Peyer's patch (tissue), 4 donors: Measurements from ENCODE around the gene ATG4D.

Experiments
- CTCF ChIP-seq, 6 experiments: fragments of 450-650 bp in 4 of 6; fragments of 200-600 bp in 2 of 6; sonication (generic) in 1 of 6; IDR thresholded peaks; one replicate each; pipeline ENCODE4 v1.5.1; 2017 to 2019; ENCODE audit warnings: antibody characterized with exemption in 6 of 6, mild to moderate bottlenecking in 3 of 6, moderate library complexity in 1 of 6
- POLR2A ChIP-seq, 2 donors: fragments of 450-650 bp; IDR thresholded peaks; one replicate each; pipeline ENCODE4 v1.5.1; 2017; ENCODE audit warnings: antibody characterized with exemption in 2 of 2, mild to moderate bottlenecking in 2 of 2, moderate library complexity in 2 of 2

- no peak for TF ChIP-seq CTCF (IDR thresholded peaks at IDR 0.05)
- no peak for TF ChIP-seq POLR2A (IDR thresholded peaks at IDR 0.05)
These were observed 25.0 kb upstream of the ATG4D start for GRCh38 chr19:10518444-10519361.
